Stimulated activated CD8-positive, alpha-beta memory T cell treated with anti-CD3 and anti-CD28 coated beads, Interleukin-12 subunit alpha, Interleukin-12 subunit beta, amount 100 ng/mL, for 1 hour (primary cell): ENCODE measurements around the gene LSM7.

Source experiments
- DNase-seq: peaks from one replicate; pipeline ENCODE4 v3.0.0-alpha.2; 2020; ENCODE audit warnings: low read depth

The LSM7 gene

GRCh38 chr19:2323707-2324106 is 4.7 kb downstream of the LSM7 start:
- DNase-seq = no peak

- no peak for DNase-seq
These were observed 6.7 kb downstream of the LSM7 start for GRCh38 chr19:2321565-2322283.

- no peak for DNase-seq
These were observed 7.4 kb downstream of the LSM7 start for GRCh38 chr19:2320939-2321338.

- DNase-seq = no peak
These were observed 8.3 kb downstream of the LSM7 start for GRCh38 chr19:2320049-2320448.

- no peak for DNase-seq
These were observed 8.8 kb downstream of the LSM7 start for GRCh38 chr19:2319551-2319950.

- no peak for DNase-seq
These were observed 9.5 kb downstream of the LSM7 start for GRCh38 chr19:2318923-2319322.

- no peak for DNase-seq
These were observed 10.6 kb downstream of the LSM7 start for GRCh38 chr19:2317756-2318155.

- DNase-seq = no peak
These were observed 11.1 kb downstream of the LSM7 start for GRCh38 chr19:2317300-2317699.

GRCh38 chr19:2315818-2316353 is 12.5 kb downstream of the LSM7 start:
- DNase-seq = no peak

- DNase-seq = no peak
These were observed 13.1 kb downstream of the LSM7 start for GRCh38 chr19:2315121-2315817.

GRCh38 chr19:2312820-2313501 is 15.4 kb downstream of the LSM7 start:
- no peak for DNase-seq

GRCh38 chr19:2311093-2311492 is 17.3 kb downstream of the LSM7 start:
- no peak for DNase-seq

- no peak for DNase-seq
These were observed 18.5 kb downstream of the LSM7 start for GRCh38 chr19:2309734-2310362.

GRCh38 chr19:2308114-2308556 is 20.3 kb downstream of the LSM7 start, which contains the start of gene LINGO3:
LINGO3 (minus strand) TSS chr19:2308154; CDS start chr19:2291776, 16,378 bp downstream.
- DNase-seq = no peak

GRCh38 chr19:2307518-2308012 is 20.8 kb downstream of the LSM7 start:
- no peak for DNase-seq

GRCh38 chr19:2306971-2307370 is 21.4 kb downstream of the LSM7 start:
- DNase-seq = no peak

- DNase-seq = no peak
These were observed 22.0 kb downstream of the LSM7 start for GRCh38 chr19:2306281-2306806.

GRCh38 chr19:2305452-2306280 is 22.7 kb downstream of the LSM7 start:
- DNase-seq = no peak

GRCh38 chr19:2303211-2303798 is 25.1 kb downstream of the LSM7 start:
- DNase-seq = no peak
